Lower leg skin (tissue), 4 donors: ENCODE results near the gene GABBR2. TPM values are rescaled to one million over a fixed set of nuclear protein-coding genes. Genes with fewer than 3 reads are reported as not detected.

Source experiments
- DNase-seq, 2 donors: peaks; one replicate each; pipeline ENCODE4 v3.0.0-alpha.2; 2019; ENCODE audit warnings: low spot score in 2 of 2
- H3K4me3 ChIP-seq: fragments of 200-600 bp; sonication (generic); 2 replicates; pipeline ENCODE4 v1.5.1; 2017; ENCODE audit warnings: mild to moderate bottlenecking, low read depth; ENCODE audit not compliant: poor library complexity, severe bottlenecking
- CTCF ChIP-seq, 3 donors: fragments of 450-650 bp; IDR thresholded peaks; one replicate each; pipeline ENCODE4 v1.5.1; 2016; ENCODE audit warnings: antibody characterized with exemption in 3 of 3, mild to moderate bottlenecking in 3 of 3, moderate library complexity in 2 of 3
- POLR2A ChIP-seq, 2 donors: fragments of 450-650 bp; IDR thresholded peaks; one replicate each; pipeline ENCODE4 v1.6.1; 2016 to 2017; ENCODE audit warnings: antibody characterized with exemption in 2 of 2, mild to moderate bottlenecking in 1 of 2, moderate library complexity in 1 of 2
- WGBS, 2 donors: methylation state at CpG; one replicate each; pipeline ENCODE4 v1.1.5; 2018; 5-methylcytosine and 5-hydroxymethylcytosine counted together
- intact Hi-C: fragments of 100-400 bp; cut with DNase I; formaldehyde crosslinking; loops from one replicate; pipeline ENCODE4 v1.15.0; 2023; ENCODE audit warnings: low total_unique reads
- total RNA-seq, 4 donors: library from RNA; depleted of rRNA; stranded (reverse); fragments of >200 nt; gene quantifications; one replicate each; pipeline ENCODE4 v1.1.0, GENCODE V29; 2016

The GABBR2 gene
- total RNA-seq, 4 donors from 2014 or later = 0.23 to 4.2 TPM; not detected in 2

GRCh38 chr9:98402019-98402840 lies 306.5 kb downstream of the GABBR2 start:
- DNase-seq = no peak
- TF ChIP-seq CTCF (IDR thresholded peaks at IDR 0.05) (no peak), POLR2A (IDR thresholded peaks at IDR 0.05) (no peak)
- no peak overlapping the region for H3K4me3 ChIP-seq
- intact Hi-C loops = no loop called here
- 61% methylated on average over 14 of the region's 14 CpGs for WGBS, 2 donors

GRCh38 chr9:98401140-98402018 lies 307.4 kb downstream of the GABBR2 start:
- TF ChIP-seq CTCF (IDR thresholded peaks at IDR 0.05) = no peak
- TF ChIP-seq POLR2A (IDR thresholded peaks at IDR 0.05) = no peak
- no peak overlapping the region for H3K4me3 ChIP-seq
- intact Hi-C loops = no loop called here
- 54 to 55% methylated on average over 11 of the region's 11 CpGs for WGBS, 2 donors
- DNase-seq = no peak

GRCh38 chr9:98399950-98400683 lies 308.6 kb downstream of the GABBR2 start:
- WGBS, 2 donors = 82 to 87% methylated on average over 8 of the region's 8 CpGs
- no peak for TF ChIP-seq POLR2A (IDR thresholded peaks at IDR 0.05)
- TF ChIP-seq CTCF (IDR thresholded peaks at IDR 0.05) = no peak
- DNase-seq = no peak
- H3K4me3 ChIP-seq = no peak overlapping the region
- intact Hi-C loops = no loop called here

GRCh38 chr9:98396656-98397055 lies 312.1 kb downstream of the GABBR2 start:
- no peak for DNase-seq
- TF ChIP-seq CTCF (IDR thresholded peaks at IDR 0.05) = no peak
- no peak for TF ChIP-seq POLR2A (IDR thresholded peaks at IDR 0.05)
- WGBS, 2 donors = 61 to 64% methylated on average over 8 of the region's 8 CpGs
- no peak overlapping the region for H3K4me3 ChIP-seq
- intact Hi-C loops = no loop called here

- H3K4me3 ChIP-seq = no peak overlapping the region
- TF ChIP-seq POLR2A (IDR thresholded peaks at IDR 0.05) = no peak
- no peak for TF ChIP-seq CTCF (IDR thresholded peaks at IDR 0.05)
- intact Hi-C loops = no loop called here
- WGBS, 2 donors = 72 to 89% methylated on average over 6 of the region's 6 CpGs
- no peak for DNase-seq
Measured at GRCh38 chr9:98396236-98396635, 312.5 kb downstream of the GABBR2 start.
